Measurements from ENCODE around the gene COL23A1.

- TF ChIP-seq CTCF (conservative IDR thresholded peaks at IDR 0.05; ENCODE audit: low read depth in 2 of 2) (no peak), EZH2phosphoT487 (IDR thresholded peaks at IDR 0.05; ENCODE audit: unreplicated experiment) (no peak), CREB1 (CRISPR knock-in tag; IDR thresholded peaks at IDR 0.05; ENCODE audit: low read depth) (no peak), POLR2AphosphoS5 (IDR thresholded peaks at IDR 0.05; ENCODE audit: low read depth) (no peak), JUNB (IDR thresholded peaks at IDR 0.05; ENCODE audit: unreplicated experiment) (no peak), REST (IDR thresholded peaks at IDR 0.05; ENCODE audit: unreplicated experiment) (no peak), EZH2 (IDR thresholded peaks at IDR 0.05; ENCODE audit: low read depth, unreplicated experiment) (no peak), ETS1 (IDR thresholded peaks at IDR 0.05) (no peak), NANOG (IDR thresholded peaks at IDR 0.05; ENCODE audit: borderline replicate concordance) (no peak), STAT1 (IDR thresholded peaks at IDR 0.05; ENCODE audit: unreplicated experiment) (no peak), ZNF114 (CRISPR knock-in tag; IDR thresholded peaks at IDR 0.05) (no peak)
Measured at GRCh38 chr5:178435321-178436238, 154.6 kb downstream of the COL23A1 start.

Measured in GM23338 (cell line).